GM03348 (cell line): ENCODE data around the gene TENM4.
A peak's percentile ranks its signal among the peaks of the same experiment; 100 is the strongest.

ENCODE experiments used
- DNase-seq: peaks from one replicate; pipeline ENCODE4 v3.0.0; 2012; ENCODE audit warnings: low spot score

The TENM4 gene

GRCh38 chr11:79418241-79418640 is 22.6 kb downstream of the TENM4 start:
- no peak for DNase-seq

- DNase-seq, result no peak
Measured at GRCh38 chr11:79417069-79417920, 23.5 kb downstream of the TENM4 start.

GRCh38 chr11:79415912-79416311 is 24.9 kb downstream of the TENM4 start:
- no peak for DNase-seq

GRCh38 chr11:79415411-79415810 is 25.4 kb downstream of the TENM4 start:
- DNase-seq, result no peak

GRCh38 chr11:79414644-79415317 is 26.0 kb downstream of the TENM4 start:
- DNase-seq, result peak; percentile 68

GRCh38 chr11:79414041-79414440 is 26.8 kb downstream of the TENM4 start:
- no peak for DNase-seq

GRCh38 chr11:79413268-79413667 is 27.6 kb downstream of the TENM4 start:
- peak; percentile 95 for DNase-seq

GRCh38 chr11:79412761-79413160 is 28.1 kb downstream of the TENM4 start:
- no peak for DNase-seq

- no peak for DNase-seq
Measured at GRCh38 chr11:79409330-79409729, 31.5 kb downstream of the TENM4 start.

GRCh38 chr11:79406376-79406775 is 34.5 kb downstream of the TENM4 start:
- no peak for DNase-seq

- no peak for DNase-seq
Measured at GRCh38 chr11:79404806-79405205, 36.0 kb downstream of the TENM4 start.

GRCh38 chr11:79404325-79404724 is 36.5 kb downstream of the TENM4 start:
- DNase-seq, result no peak

GRCh38 chr11:79403839-79404238 is 37.0 kb downstream of the TENM4 start:
- DNase-seq, result no peak

- DNase-seq, result no peak
Measured at GRCh38 chr11:79402912-79403311, 37.9 kb downstream of the TENM4 start.

- peak; percentile 56 for DNase-seq
Measured at GRCh38 chr11:79400717-79401330, 40.0 kb downstream of the TENM4 start.

- DNase-seq, result no peak
Measured at GRCh38 chr11:79400206-79400605, 40.6 kb downstream of the TENM4 start.

GRCh38 chr11:79397252-79397651 is 43.6 kb downstream of the TENM4 start:
- peak; percentile 39 for DNase-seq

GRCh38 chr11:79396674-79397073 is 44.2 kb downstream of the TENM4 start:
- no peak for DNase-seq

GRCh38 chr11:79396001-79396400 is 44.8 kb downstream of the TENM4 start:
- no peak for DNase-seq

- no peak for DNase-seq
Measured at GRCh38 chr11:79393362-79394043, 47.3 kb downstream of the TENM4 start.

GRCh38 chr11:79392161-79392560 is 48.7 kb downstream of the TENM4 start:
- DNase-seq, result no peak

GRCh38 chr11:79390923-79391322 is 49.9 kb downstream of the TENM4 start:
- peak; percentile 17 for DNase-seq
